HEK293T (cell line): ENCODE measurements around the gene MET.
"Not testable (repeated sequence)": the region's sequence is repeated elsewhere in the genome, so short reads cannot be mapped to it uniquely, and the experiment has no call there.

ENCODE experiments used
- CTCF ChIA-PET: fragments of 350-600 bp; formaldehyde crosslinking; extraction: SDS; loops from one replicate; lab custom pipeline; 2021; ENCODE audit warnings: antibody characterized with exemption, inconsistent platforms; lab: Yijun Ruan, JAX
- POLR2A ChIA-PET: fragments of 350-600 bp; formaldehyde crosslinking; extraction: SDS; loops from one replicate; lab custom pipeline; 2020; ENCODE audit warnings: antibody characterized with exemption, inconsistent platforms; lab: Yijun Ruan, JAX
- DNase-seq: peaks from one replicate; pipeline ENCODE4 v3.0.0; 2012; ENCODE audit warnings: mixed read lengths; ENCODE audit errors: extremely low spot score
- ARNT ChIP-seq: fragments of 450-650 bp; IDR thresholded peaks from 2 replicates; pipeline ENCODE4 v1.6.1; 2017; ENCODE audit warnings: mild to moderate bottlenecking
- BHLHE40 ChIP-seq: fragments of 450-650 bp; IDR thresholded peaks from 2 replicates; pipeline ENCODE4 v1.6.1; 2016; ENCODE audit warnings: mild to moderate bottlenecking, moderate library complexity, borderline replicate concordance
- CTBP1 ChIP-seq: fragments of 450-650 bp; IDR thresholded peaks from 2 replicates; pipeline ENCODE4 v1.6.1; 2016; ENCODE audit warnings: borderline replicate concordance
- ELF4 ChIP-seq: fragments of 450-650 bp; IDR thresholded peaks from 2 replicates; pipeline ENCODE4 v1.6.1; 2017; ENCODE audit warnings: antibody characterized with exemption
- FOXA1 ChIP-seq: fragments of 450-650 bp; IDR thresholded peaks from 2 replicates; pipeline ENCODE4 v1.6.1; 2016; ENCODE audit warnings: mild to moderate bottlenecking
- FOXK2 ChIP-seq: fragments of 450-650 bp; IDR thresholded peaks from 2 replicates; pipeline ENCODE4 v1.6.1; 2016; ENCODE audit warnings: mild to moderate bottlenecking
- FOXM1 ChIP-seq: fragments of 450-650 bp; IDR thresholded peaks from 2 replicates; pipeline ENCODE4 v1.6.1; 2017; ENCODE audit warnings: mild to moderate bottlenecking, borderline replicate concordance
- HDGF ChIP-seq: fragments of 450-650 bp; IDR thresholded peaks from 2 replicates; pipeline ENCODE4 v1.6.1; 2017; ENCODE audit warnings: antibody characterized with exemption, borderline replicate concordance
- L3MBTL2 ChIP-seq: fragments of 450-650 bp; conservative IDR thresholded peaks from 2 replicates; pipeline ENCODE4 v1.6.1; 2016; ENCODE audit warnings: mild to moderate bottlenecking
- LEF1 ChIP-seq: fragments of 450-650 bp; IDR thresholded peaks from 2 replicates; pipeline ENCODE4 v1.6.1; 2017; ENCODE audit warnings: mild to moderate bottlenecking, borderline replicate concordance
- NFRKB ChIP-seq: fragments of 450-650 bp; IDR thresholded peaks from 2 replicates; pipeline ENCODE4 v1.6.1; 2016; ENCODE audit warnings: mild to moderate bottlenecking, moderate library complexity
- SP1 ChIP-seq: fragments of 450-650 bp; IDR thresholded peaks from 2 replicates; pipeline ENCODE4 v1.6.1; 2017
- SUZ12 ChIP-seq: fragments of 450-650 bp; IDR thresholded peaks from 2 replicates; pipeline ENCODE4 v1.6.1; 2016; ENCODE audit warnings: mild to moderate bottlenecking
- TARDBP ChIP-seq: fragments of 450-650 bp; IDR thresholded peaks from 2 replicates; pipeline ENCODE4 v1.6.1; 2016
- ZNF384 ChIP-seq: fragments of 450-650 bp; IDR thresholded peaks from 2 replicates; pipeline ENCODE4 v1.6.1; 2016
- TF ChIP-seq, protein P1 (sequence below): fragments of 450-650 bp; IDR thresholded peaks from 2 replicates; pipeline ENCODE4 v1.6.1; 2016

MET gene

DNA sequence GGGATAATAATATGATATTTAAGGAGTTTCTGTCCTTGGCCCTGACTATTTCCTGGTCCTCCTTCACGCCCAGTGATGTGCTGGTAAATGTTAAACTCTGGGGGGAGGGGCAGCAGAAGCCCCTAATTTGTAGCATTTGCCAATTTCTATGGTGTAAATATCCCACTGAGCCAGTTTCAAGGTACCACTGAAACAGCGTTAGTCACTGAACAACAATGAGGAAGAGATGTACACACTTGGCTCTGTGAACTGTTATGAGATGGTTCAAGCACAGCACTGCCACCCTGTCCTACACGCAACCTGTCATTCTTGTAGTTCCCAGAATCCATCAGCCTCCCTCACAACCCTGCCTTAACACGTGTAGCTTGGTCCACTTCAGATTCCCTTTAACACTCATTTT is 39.8 kb downstream of the MET start:
- ChIA-PET CTCF (no interaction called here), POLR2A (no interaction called here)
- no peak for TF ChIP-seq ZNF384
- TF ChIP-seq L3MBTL2: no peak
- TF ChIP-seq, protein P1, sequence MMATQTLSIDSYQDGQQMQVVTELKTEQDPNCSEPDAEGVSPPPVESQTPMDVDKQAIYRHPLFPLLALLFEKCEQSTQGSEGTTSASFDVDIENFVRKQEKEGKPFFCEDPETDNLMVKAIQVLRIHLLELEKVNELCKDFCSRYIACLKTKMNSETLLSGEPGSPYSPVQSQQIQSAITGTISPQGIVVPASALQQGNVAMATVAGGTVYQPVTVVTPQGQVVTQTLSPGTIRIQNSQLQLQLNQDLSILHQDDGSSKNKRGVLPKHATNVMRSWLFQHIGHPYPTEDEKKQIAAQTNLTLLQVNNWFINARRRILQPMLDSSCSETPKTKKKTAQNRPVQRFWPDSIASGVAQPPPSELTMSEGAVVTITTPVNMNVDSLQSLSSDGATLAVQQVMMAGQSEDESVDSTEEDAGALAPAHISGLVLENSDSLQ: no peak
- no peak for TF ChIP-seq HDGF
- DNase-seq: no peak

DNA sequence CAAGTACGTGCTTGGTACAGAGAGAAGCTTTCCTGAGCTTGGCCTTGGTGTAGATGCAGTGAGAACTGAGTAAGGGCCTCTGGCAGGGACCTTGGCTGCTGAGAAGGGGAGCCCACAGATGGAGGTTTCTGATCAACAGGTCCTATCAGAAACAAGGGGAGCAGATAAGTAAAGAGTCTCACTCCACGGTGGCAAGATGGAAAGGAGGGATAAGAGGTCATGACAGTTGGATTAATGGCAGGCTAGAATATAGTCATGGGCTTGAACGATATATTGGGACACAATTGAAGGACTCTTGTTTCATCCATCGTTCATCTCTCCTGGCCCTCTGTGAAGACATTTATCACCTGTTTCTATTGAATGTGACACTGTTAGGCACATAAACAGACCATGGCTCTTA is 41.5 kb downstream of the MET start:
- TF ChIP-seq FOXM1 (no peak), ELF4 (no peak), ARNT (no peak), SUZ12 (no peak), HDGF (no peak), FOXA1 (no peak), NFRKB (no peak), CTBP1 (no peak), TARDBP (no peak), LEF1 (no peak), SP1 (no peak), L3MBTL2 (no peak)
- no peak for DNase-seq
- POLR2A ChIA-PET: no interaction called here
- CTCF ChIA-PET: no interaction called here

DNA sequence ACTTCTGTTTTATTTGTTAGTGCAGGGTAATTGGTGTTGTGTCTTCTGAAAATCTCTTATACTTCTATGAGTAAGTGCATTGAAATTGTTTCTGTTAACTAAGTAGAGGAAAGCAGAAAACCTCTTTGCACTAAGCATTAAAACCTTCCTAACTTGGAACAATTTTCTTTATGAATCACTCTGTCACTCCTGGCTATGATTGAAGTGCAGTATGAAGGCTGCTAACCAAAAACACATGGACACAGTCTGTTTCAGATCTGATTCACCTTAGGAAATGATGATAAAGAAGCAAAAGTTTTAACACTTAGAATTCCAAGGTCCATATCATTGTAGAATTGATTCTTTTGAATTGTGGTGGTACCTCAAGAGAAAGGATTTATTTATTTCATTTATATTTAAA is 41.9 kb downstream of the MET start:
- POLR2A ChIA-PET: no interaction called here
- TF ChIP-seq FOXK2 (no peak), NFRKB (no peak), BHLHE40 (no peak), LEF1 (no peak), FOXA1 (no peak), SP1 (no peak), CTBP1 (no peak), ZNF384 (no peak), FOXM1 (no peak), ELF4 (no peak), TARDBP (no peak), SUZ12 (no peak), HDGF (no peak), ARNT (no peak), L3MBTL2 (no peak)
- TF ChIP-seq, protein P1: no peak
- DNase-seq: no peak
- CTCF ChIA-PET: no interaction called here

DNA sequence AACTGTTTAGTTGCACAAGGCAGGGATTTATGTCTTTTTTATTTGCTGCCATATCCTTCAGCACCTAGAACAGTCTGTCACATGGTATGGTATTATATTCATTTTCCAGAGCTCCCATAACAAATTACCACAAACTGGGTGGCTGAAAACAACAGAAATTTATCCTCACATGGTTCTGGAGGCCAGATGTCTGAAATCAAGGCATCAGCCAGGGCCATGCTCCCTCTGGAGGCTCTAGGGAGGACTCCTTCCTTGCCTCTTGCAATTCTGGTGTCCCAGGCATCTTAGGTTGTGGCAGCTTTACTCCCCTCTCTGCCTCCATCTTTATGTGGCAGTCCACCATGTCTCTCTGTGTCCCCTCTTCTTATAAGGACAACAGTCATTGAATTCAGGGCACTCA is 43.1 kb downstream of the MET start:
- TF ChIP-seq TARDBP (no peak), HDGF (no peak), NFRKB (no peak), ELF4 (no peak), SP1 (no peak), FOXA1 (no peak)
- TF ChIP-seq, protein P1: no peak
- ChIA-PET CTCF (no interaction called here), POLR2A (no interaction called here)
- no peak for DNase-seq

DNA sequence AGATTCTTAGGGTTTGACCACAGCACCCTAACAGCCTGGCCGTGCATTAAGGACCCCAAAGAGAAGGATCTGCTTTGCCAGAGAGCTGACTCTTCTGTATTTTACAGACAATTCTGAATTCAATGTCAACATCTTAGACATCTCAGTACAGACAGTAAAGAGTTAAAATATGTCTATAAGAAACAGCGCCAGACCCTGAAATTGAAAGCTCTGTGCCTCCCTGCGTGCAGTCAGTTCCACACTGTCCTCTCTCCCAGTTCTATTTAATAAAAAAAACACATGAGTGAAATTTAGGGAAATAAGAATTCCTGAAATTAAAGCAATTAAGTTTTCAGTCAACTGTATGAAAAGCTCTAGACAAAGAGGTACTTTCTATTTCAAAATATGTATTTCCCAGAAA is 45.1 kb downstream of the MET start:
- no peak for TF ChIP-seq TARDBP
- TF ChIP-seq FOXM1: no peak
- no peak for TF ChIP-seq NFRKB
- TF ChIP-seq LEF1: no peak
- no peak for TF ChIP-seq SUZ12
- TF ChIP-seq BHLHE40: no peak
- TF ChIP-seq L3MBTL2: no peak
- no peak for TF ChIP-seq SP1
- no peak for TF ChIP-seq ELF4
- TF ChIP-seq ARNT: no peak
- TF ChIP-seq CTBP1: no peak
- no peak for TF ChIP-seq FOXA1
- no peak for TF ChIP-seq ZNF384
- no peak for TF ChIP-seq HDGF
- TF ChIP-seq, protein P1: no peak
- TF ChIP-seq FOXK2: no peak
- ChIA-PET CTCF (no interaction called here), POLR2A (interaction anchor here (1.3 kb wide), 1 partner anchor 9 kb away, joined by 4 read pairs; no protein-coding TSS in a partner anchor)
- no peak for DNase-seq

DNA sequence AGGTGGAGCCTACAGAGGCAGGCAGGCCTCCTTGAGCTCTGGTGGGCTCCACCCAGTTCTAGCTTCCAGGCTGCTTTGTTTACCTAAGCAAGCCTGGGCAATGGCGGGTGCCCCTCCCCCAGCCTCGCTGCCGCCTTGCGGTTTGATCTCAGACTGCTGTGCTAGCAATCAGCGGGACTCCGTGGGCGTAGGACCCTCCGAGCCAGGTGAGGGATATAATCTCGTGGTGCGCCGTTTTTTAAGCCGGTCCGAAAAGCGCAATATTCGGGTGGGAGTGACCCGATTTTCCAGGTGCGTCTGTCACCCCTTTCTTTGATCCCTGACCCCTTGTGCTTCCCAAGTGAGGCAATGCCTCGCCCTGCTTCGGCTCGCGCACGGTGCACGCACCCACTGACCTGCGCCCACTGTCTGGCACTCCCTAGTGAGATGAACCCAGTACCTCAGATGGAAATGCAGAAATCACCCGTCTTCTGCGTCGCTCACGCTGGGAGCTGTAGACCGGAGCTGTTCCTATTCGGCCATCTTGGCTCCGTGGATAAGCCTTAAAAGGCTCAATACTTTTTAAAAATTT is 52.0 kb downstream of the MET start:
- POLR2A ChIA-PET: interaction anchor here (0.7 to 1.1 kb wide), 2 partner anchors 49 to 51 kb away, joined by 3 read pairs; no protein-coding TSS in a partner anchor
- TF ChIP-seq LEF1: 0 out of 2 replicates have a peak, but pooled peaks have one; percentile 65
- peak; percentile 75 for TF ChIP-seq L3MBTL2
- TF ChIP-seq NFRKB: peak; percentile 71
- DNase-seq, CTCF ChIA-PET: not testable (repeated sequence)
